HG03571 (cell line): ENCODE measurements around the gene OCRL.

ENCODE experiments used
- ATAC-seq: cut with Tn5 transposase; IDR thresholded peaks from one replicate; pipeline ENCODE4 v1.9.1; 2021; ENCODE audit not compliant: unreplicated experiment

Gene OCRL

DNA sequence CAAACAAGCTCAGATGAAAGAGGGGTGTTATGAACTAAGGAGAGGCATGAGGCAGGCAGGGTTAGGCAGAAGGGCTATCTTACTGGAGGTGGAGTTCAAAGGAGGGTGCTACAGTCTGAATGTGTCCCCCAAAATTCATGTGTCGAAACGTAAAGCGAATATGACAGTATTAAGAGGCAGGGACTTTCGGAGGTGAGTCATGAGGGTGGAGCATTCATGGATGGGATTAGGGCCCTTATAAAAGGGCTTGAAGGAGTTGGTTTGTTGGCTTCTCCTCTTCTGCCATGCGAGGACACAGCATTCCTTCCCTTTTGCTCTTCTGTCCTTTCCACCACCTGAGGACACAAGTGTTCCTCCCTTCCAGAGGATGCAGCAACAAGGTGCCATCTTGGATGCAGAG is 91.8 kb downstream of the OCRL start:
- ATAC-seq = no peak

DNA sequence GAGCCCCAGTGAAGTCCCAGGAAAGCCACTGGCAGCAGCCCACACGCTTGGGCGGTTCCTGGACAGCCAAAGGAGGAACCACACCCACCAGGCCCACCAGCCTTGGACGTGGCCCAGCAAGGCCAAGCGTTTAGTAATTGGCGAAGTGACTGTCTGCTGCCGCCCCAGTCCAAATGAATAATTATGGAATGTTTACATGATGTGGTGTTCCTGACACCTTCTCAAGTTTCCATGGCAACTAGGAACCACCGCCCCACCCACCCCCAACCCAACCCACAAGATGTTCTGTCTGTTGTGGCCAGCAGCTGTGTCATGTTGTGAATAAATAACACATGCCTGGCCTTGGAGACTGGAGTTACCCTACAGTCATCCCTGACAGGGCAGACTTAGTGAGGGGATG is 92.4 kb downstream of the OCRL start:
- ATAC-seq = no peak

DNA sequence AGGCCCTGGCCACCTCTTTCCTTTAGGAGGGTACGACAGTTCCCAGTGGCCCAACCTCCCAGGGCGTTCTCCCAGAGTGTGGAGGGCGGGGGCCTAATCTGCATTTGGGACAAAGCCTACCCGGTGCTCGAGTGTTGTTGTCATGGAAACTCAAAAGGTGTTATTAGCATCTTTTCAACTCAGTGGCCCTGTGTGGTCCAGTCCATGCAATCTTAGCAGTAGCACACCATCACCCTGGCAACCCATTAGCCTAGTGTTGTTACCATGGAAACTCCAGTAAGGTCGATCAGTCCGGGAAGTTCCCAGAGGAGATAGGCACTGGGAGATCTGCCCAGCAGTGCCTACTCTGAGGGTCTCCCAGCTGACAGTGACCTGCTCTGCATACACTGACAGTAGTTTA is 94.5 kb downstream of the OCRL start:
- no peak for ATAC-seq

DNA sequence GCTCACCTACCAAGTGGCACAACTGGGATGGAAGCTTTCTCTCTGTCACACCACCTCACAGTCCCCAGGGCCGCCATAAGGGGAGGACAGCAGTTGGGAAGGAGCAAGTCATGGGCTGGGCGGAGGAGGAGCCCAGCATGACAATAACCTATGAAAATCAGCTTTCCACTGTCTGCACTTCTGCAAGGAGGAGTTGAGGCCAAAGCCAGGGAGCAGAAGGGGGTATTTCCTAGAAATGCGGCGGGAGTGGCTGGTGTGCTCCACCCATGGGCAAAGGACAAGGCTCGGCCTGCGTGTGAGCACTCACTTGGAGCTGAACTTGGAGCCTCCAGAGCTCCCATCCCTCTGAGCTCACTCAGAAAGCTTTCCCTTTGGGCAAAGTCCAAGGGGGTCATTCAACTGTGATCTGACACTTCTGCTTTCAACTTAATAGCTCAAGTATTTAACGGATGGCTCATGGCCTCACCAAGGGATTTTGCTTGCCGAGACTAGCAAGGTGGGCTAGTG is 96.2 kb downstream of the OCRL start:
- no peak for ATAC-seq

DNA sequence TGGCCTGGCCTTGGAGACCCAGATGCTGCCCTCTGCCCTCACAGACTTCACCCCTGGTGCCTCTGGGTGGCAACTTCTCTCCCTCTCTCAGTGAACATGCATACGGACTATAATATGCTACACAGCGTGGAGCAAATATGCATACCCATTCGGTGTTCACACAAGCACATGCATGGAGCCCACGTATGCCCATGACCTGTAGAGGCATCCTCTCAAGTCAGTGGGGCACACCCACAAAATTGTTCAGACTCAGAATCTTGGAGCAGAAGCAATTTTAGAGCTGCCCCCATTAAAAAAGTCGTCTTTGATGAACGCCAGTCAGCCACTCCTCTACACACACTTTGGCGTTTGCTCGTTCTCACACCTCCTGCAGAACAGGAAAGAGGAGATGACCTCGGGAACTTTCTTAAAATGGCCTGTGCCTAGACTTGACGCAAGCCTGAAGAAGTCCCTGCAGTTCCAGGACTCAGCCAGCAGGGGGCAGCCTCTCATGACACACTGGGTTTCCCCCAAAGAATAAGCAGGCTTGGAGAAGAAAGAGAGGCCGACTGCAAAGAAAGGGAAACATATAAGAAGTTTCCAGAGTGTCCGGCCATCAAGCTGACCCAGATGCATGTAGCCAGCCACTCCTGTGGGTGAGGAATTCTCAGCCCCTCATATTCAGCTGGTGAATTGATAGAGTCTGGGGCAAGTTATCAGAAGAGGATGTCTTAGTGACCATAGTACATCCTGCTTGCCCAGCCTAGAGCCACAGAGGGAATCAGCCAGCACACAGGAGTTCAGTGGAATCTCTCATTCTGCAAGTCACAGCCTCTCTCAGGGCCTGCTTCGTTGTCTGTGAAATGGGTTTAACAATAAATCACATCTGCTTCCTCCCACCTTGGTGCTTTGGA is 97.4 kb downstream of the OCRL start:
- no peak for ATAC-seq

DNA sequence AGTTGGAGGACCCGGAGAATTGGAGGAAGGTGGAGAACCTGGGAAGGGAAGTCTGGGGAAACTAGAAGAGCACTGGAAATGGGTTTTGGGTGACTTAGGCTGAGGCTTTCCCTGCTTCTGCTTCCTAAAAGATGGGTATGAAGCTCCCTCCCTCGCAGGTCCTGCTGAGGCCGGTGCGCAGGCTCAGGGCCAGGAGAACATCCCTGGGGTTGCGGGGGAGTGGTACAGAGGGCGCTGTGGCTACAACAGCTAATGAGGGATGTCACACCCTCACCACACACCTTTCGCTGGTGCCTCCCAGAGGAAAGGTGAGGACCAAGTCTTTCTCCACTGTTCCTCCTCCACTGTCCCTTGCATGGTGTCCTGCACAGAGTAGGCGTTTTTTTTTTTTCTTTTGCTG is 98.9 kb downstream of the OCRL start:
- ATAC-seq = no peak

DNA sequence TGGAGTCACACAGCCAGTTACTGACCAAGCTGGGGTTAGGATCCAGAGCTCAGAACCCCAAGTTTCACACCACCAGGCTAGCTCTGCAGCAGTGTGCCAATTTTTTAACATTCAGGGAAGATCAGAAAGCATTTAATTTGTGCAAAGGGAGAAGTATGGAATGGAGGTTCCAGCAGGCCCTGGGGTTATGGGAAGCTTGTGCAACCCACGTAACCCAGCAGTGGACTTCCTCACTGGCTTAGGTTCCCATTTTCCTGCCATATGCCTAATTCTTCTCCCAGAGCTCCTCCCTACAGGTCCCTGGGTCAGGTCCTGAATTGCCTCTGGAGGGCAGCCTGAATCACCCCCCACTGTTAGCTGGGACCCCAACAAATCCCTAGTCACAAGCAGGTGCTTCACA is 100.7 kb downstream of the OCRL start:
- no peak for ATAC-seq

DNA sequence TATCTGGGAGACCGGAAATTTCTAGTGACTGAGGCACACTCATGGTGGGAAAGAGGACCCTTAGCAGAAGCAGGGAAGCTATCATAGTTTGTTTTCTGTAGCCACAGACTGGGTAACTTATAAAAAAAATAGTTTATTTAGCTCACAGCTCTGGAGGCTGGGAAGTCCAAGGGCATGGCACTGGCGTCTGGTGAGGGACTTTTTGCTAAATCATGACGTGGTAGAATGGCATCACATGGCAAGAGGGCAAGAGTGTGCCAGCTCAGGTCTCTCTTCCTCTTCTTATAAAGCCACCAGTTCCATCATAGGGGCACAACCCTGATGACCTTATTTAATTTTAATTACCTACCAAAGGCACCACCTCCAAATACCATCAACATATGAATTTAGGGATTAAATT is 101.4 kb downstream of the OCRL start:
- no peak for ATAC-seq

DNA sequence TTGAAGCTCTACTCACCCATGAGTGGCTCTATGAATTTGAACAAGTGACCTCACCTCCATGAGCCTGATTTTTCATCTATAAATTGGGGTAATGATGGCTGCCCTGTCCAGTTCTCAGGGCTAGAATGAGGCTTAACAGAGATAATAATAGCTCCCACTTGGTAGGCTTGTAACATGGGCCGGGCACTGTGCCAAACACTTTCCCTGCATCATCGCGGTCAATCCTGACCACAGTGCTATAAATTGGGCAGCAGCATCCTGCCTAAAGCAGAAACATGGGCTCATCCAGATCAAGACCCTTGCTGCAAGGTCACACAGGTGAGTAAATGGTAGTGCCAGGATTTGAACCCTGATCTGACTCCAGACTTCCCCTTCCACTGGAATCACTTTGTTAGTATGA is 101.9 kb downstream of the OCRL start:
- no peak for ATAC-seq
